K562 (cell line): ENCODE results near the gene MMP11. TPM values are rescaled to one million over a fixed set of nuclear protein-coding genes. Genes with fewer than 3 reads are reported as not detected.

Experiments
- ATAC-seq: fragments of 200-7000 bp; cut with Tn5 transposase; 3 replicates; pipeline ENCODE4 v1.9.1; 2020; ENCODE audit warnings: moderate library complexity
- BruUV-seq: library from RNA; stranded (reverse); fragments of 400-500 nt; replicated peaks from 2 replicates; lab custom pipeline; 2021; lab: Mats Ljungman, UMichigan
- CTCF ChIA-PET: fragments of 300-600 bp; formaldehyde crosslinking; extraction: SDS; loops from one replicate; lab custom pipeline; 2021; ENCODE audit warnings: low intra/inter-chr PET ratio; lab: Yijun Ruan, JAX
- POLR2A ChIA-PET: fragments of 300-600, 350-650 bp; sonication (Branson Sonifier 250); formaldehyde crosslinking; extraction: SDS; loops from one replicate; lab custom pipeline; 2021; ENCODE audit warnings: antibody characterized with exemption, inconsistent platforms; lab: Yijun Ruan, JAX
- DNase-seq, 4 experiments: peaks; one replicate each; pipeline versions ENCODE4 v3.0.0 to v3.0.0-alpha.2; 2011 to 2018; ENCODE audit warnings: low spot score in 3 of 4, mixed read lengths in 3 of 4; ENCODE audit errors: extremely low read depth in 1 of 4
- FAIRE-seq: peaks from 2 replicates; lab custom pipeline; 2011; peaks lifted over from hg19 to GRCh38; lab: Jason Lieb, UNC
- H2AFZ ChIP-seq: 2 replicates; pipeline ENCODE4 v1.6.0; 2011; ENCODE audit warnings: low read depth, low read length, control low read depth, inconsistent platforms
- H3K27ac ChIP-seq: fragments of 200-600 bp; 3 replicates; pipeline ENCODE4 v1.8.0; 2011; ENCODE audit warnings: low read depth, mild to moderate bottlenecking, control low read depth, inconsistent platforms, low read length, moderate library complexity, mixed read lengths; ENCODE audit errors: extremely low read depth
- H3K27me3 ChIP-seq, 2 experiments: fragments of 300-600 bp in 1 of 2; 2 replicates in 1 of 2; 3 replicates in 1 of 2; pipeline versions ENCODE4 v1.6.0 to v1.8.0; 2011; ENCODE audit warnings: inconsistent platforms in 2 of 2, low read length in 2 of 2, mild to moderate bottlenecking in 1 of 2, mixed read lengths in 1 of 2, moderate library complexity in 1 of 2; ENCODE audit not compliant: control insufficient read depth in 2 of 2, insufficient read depth in 2 of 2
- H3K36me3 ChIP-seq: fragments of 300-600 bp; 3 replicates; pipeline ENCODE4 v1.8.0; 2011; ENCODE audit warnings: mild to moderate bottlenecking, low read length, inconsistent platforms; ENCODE audit not compliant: control insufficient read depth, insufficient read depth
- H3K4me1 ChIP-seq, 2 experiments: fragments of 200-600 bp in 1 of 2; replicated peaks in 1 of 2; 2 replicates in 1 of 2; 3 replicates in 1 of 2; pipeline versions ENCODE4 v1.5.1 to v1.8.0; 2011; ENCODE audit warnings: inconsistent platforms in 2 of 2, low read length in 2 of 2, mild to moderate bottlenecking in 1 of 2, mixed read lengths in 1 of 2, moderate library complexity in 1 of 2; ENCODE audit not compliant: control insufficient read depth in 2 of 2, insufficient read depth in 2 of 2
- H3K4me2 ChIP-seq: 2 replicates; pipeline ENCODE4 v1.6.1; 2011; ENCODE audit warnings: low read length, control low read depth, inconsistent platforms, mixed read lengths; ENCODE audit not compliant: insufficient read depth
- H3K4me3 ChIP-seq: fragments of 200-600 bp; sonication (generic), shearing (Covaris generic); 2 replicates; pipeline ENCODE4 v1.5.1; 2016; ENCODE audit warnings: control low read depth, inconsistent platforms
- H3K79me2 ChIP-seq: fragments of 200-600 bp; 3 replicates; pipeline ENCODE4 v1.8.0; 2011; ENCODE audit warnings: low read length, inconsistent platforms; ENCODE audit not compliant: control insufficient read depth, insufficient read depth
- H3K9ac ChIP-seq, 2 experiments: 2 replicates each; pipeline versions ENCODE4 v1.6.0 to v1.6.1; 2011; ENCODE audit warnings: low read depth in 2 of 2, low read length in 2 of 2, control low read depth in 1 of 2, inconsistent platforms in 1 of 2, mild to moderate bottlenecking in 1 of 2, mixed read lengths in 1 of 2; ENCODE audit not compliant: insufficient read depth in 1 of 2
- H3K9me1 ChIP-seq: one replicate; pipeline ENCODE4 v1.6.0; 2011; ENCODE audit warnings: inconsistent platforms, mild to moderate bottlenecking, low read length, moderate library complexity; ENCODE audit not compliant: control insufficient read depth, insufficient read depth
- H3K9me3 ChIP-seq: replicated peaks from 2 replicates; pipeline ENCODE4 v1.5.1; 2011; ENCODE audit warnings: low read depth, low read length, inconsistent platforms; ENCODE audit not compliant: control insufficient read depth, insufficient read depth
- H4K20me1 ChIP-seq: replicated peaks from 2 replicates; pipeline ENCODE4 v1.6.1; 2011; ENCODE audit warnings: low read length, inconsistent platforms, mixed read lengths; ENCODE audit not compliant: control insufficient read depth, insufficient read depth
- EGR1 ChIP-seq: fragments of 450-650 bp; conservative IDR thresholded peaks from 2 replicates; pipeline ENCODE4 v1.6.1; 2017; ENCODE audit warnings: mild to moderate bottlenecking
- FOXA1 ChIP-seq: fragments of 450-650 bp; IDR thresholded peaks from 2 replicates; pipeline ENCODE4 v1.6.1; 2016; ENCODE audit warnings: mild to moderate bottlenecking, borderline replicate concordance
- RFX7 ChIP-seq: fragments of 250-450 bp; sonication (Bioruptor Pico); IDR thresholded peaks from 2 replicates; pipeline ENCODE4 v1.5.1; 2021; ENCODE audit warnings: mild to moderate bottlenecking
- WGBS: fragments of 100-300 bp; shearing (Covaris generic); methylation state at CpG from one replicate; pipeline ENCODE4 v1.1.6; 2016; ENCODE audit warnings: low coverage, mixed read lengths; ENCODE audit not compliant: insufficient coverage; ENCODE audit errors: missing lambda C conversion rate; 5-methylcytosine and 5-hydroxymethylcytosine counted together
- in situ Hi-C: fragments of 300-500 bp; cut with MboI; formaldehyde crosslinking; loops from 4 replicates; pipeline ENCODE4 v1.15.0; 2018; ENCODE audit warnings: inconsistent platforms, mixed read lengths
- intact Hi-C: fragments of 100-400 bp; cut with micrococcal nuclease; formaldehyde crosslinking; loops from 2 replicates; pipeline ENCODE4 v1.14.2; 2022
- polyA plus RNA-seq, 8 experiments: library from polyadenylated mRNA; depleted of rRNA in 4 of 8; stranded (reverse) in 5 of 8; unstranded in 3 of 8; fragments of >200 nt; fragmentation: Nextera tagmentation in 2 of 8; fragmentation: Illumina TruSeq in 1 of 8; extraction: Ambion mirVana in 2 of 8; extraction: Trizol in 1 of 8; gene quantifications; 2 replicates each; pipeline versions ENCODE4 v1.2.1 to v1.2.3, GENCODE V29; 2011 to 2014; ENCODE audit warnings: inconsistent platforms in 1 of 8, missing spikeins in 1 of 8
- total RNA-seq, 7 experiments: library from RNA; depleted of rRNA in 6 of 7; stranded (reverse); fragments of >200 nt in 6 of 7; fragmentation: Illumina TruSeq in 2 of 7; extraction: Trizol in 2 of 7; gene quantifications; 2 replicates each; pipeline versions ENCODE4 v1.2.1 to v1.2.3, GENCODE V29; 2011 to 2021; ENCODE audit warnings: low replicate concordance in 1 of 7
- TF ChIP-seq, protein P1 (sequence below): sonication (generic); formaldehyde crosslinking; IDR thresholded peaks from 2 replicates; pipeline ENCODE4 v1.8.1; 2022; ENCODE audit warnings: missing genetic modification reagents

Gene MMP11
- total and polyA plus RNA-seq, 9 of the 15 experiments (the other 6 are each of a cell fraction or from before 2014, with no cell fraction given) = 0.14 to 1.8 (median 1.1) TPM; not detected in 2

DNA sequence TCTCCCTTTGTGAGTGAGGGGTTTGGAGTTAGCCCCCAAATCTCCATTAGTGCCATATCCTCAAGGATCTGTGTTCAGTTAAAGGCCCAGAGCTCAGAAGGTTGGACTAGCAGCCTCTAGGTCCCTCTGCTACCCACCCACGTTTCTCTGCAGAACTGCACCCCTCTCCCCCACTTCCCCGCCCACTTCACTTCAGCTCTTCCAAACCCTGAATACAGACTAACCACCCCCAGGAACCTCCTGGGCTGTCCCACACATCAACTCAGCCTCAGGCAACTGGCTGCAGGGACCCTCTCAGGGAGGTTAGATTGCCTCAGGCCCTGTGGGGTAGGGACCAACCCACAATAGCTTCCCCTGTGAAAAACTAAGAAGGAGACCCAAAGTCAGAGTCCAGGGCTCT is 19.3 kb upstream of the MMP11 start:
- FAIRE-seq (no peak), DNase-seq (no peak), ATAC-seq (no peak)
- Histone ChIP-seq H3K9me1 (peaks cover 3% of the 10 kb centered on the region), H2AFZ (no peak overlapping the region), H3K79me2 (peaks cover 14% of the 10 kb centered on the region; the same call in 2 of the 3 replicates), H3K4me1 (peaks cover 11 to 28% of the 10 kb centered on the region in 2 experiments), H3K36me3 (no peaks in the 10 kb centered on the region), H4K20me1 (no peaks in the 10 kb centered on the region), H3K9ac (no peak overlapping the region), H3K4me3 (no peak overlapping the region), H3K9me3 (no peaks in the 10 kb centered on the region), H3K27me3 (no peaks in the 10 kb centered on the region), H3K27ac (no peak overlapping the region), H3K4me2 (no peak overlapping the region)
- POLR2A ChIA-PET = interaction anchor here (0.8 to 1.0 kb wide), 3 partner anchors 9 to 23 kb away, joined by 3 to 4 read pairs (median 3); partner anchors contain the start of genes C22orf15 and CHCHD10
- TF ChIP-seq, protein P1, sequence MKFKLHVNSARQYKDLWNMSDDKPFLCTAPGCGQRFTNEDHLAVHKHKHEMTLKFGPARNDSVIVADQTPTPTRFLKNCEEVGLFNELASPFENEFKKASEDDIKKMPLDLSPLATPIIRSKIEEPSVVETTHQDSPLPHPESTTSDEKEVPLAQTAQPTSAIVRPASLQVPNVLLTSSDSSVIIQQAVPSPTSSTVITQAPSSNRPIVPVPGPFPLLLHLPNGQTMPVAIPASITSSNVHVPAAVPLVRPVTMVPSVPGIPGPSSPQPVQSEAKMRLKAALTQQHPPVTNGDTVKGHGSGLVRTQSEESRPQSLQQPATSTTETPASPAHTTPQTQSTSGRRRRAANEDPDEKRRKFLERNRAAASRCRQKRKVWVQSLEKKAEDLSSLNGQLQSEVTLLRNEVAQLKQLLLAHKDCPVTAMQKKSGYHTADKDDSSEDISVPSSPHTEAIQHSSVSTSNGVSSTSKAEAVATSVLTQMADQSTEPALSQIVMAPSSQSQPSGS (CRISPR knock-in tag) = no peak
- TF ChIP-seq RFX7 (CRISPR knock-in tag) (no peak), EGR1 (0 out of 2 replicates have a peak, but pooled peaks have one; percentile 11), FOXA1 (no peak)
- 100% methylated on average over 1 of the region's 2 CpGs for WGBS
- BruUV-seq = no TSS peak
- in situ Hi-C loops (no loop called here), intact Hi-C loops (no loop called here)
- CTCF ChIA-PET = no interaction called here
